Activated naive CD8-positive, alpha-beta T cell treated with anti-CD3 and anti-CD28 coated beads for 36 hours (primary cell): Measurements from ENCODE around the gene NDUFC1. TPM values are rescaled to one million over a fixed set of nuclear protein-coding genes. Genes with fewer than 3 reads are reported as not detected.

Experiments
- DNase-seq: peaks from one replicate; pipeline ENCODE4 v3.0.0; 2021
- H3K27ac Mint-ChIP-seq: one replicate; pipeline ENCODE4 v1.8.0; 2022; ENCODE audit warnings: mild to moderate bottlenecking, moderate library complexity, mixed read lengths
- H3K27me3 Mint-ChIP-seq: one replicate; pipeline ENCODE4 v1.8.0; 2022; ENCODE audit warnings: mild to moderate bottlenecking, mixed read lengths
- H3K36me3 Mint-ChIP-seq: one replicate; pipeline ENCODE4 v1.8.0; 2021; ENCODE audit warnings: mild to moderate bottlenecking, mixed read lengths
- H3K4me1 Mint-ChIP-seq: one replicate; pipeline ENCODE4 v1.8.0; 2021; ENCODE audit warnings: mixed read lengths
- H3K4me3 Mint-ChIP-seq: one replicate; pipeline ENCODE4 v1.8.0; 2022; ENCODE audit warnings: mild to moderate bottlenecking, moderate library complexity, mixed read lengths
- H3K9me3 Mint-ChIP-seq: one replicate; pipeline ENCODE4 v1.8.0; 2022; ENCODE audit warnings: mixed read lengths
- total RNA-seq, 2 experiments: library from RNA; stranded (reverse); gene quantifications; one replicate each; pipeline ENCODE4 v1.2.3, GENCODE V29; 2021

The NDUFC1 gene
- total RNA-seq, 2 experiments from 2014 or later, result 61.3 to 65.3 TPM

GRCh38 chr4:139312552-139313332, 10.5 kb upstream of the NDUFC1 start:
- H3K36me3 Mint-ChIP-seq, result peaks cover 47% of the 10 kb centered on the region
- no peak overlapping the region for H3K4me3 Mint-ChIP-seq
- H3K9me3 Mint-ChIP-seq, result peaks cover 8% of the 10 kb centered on the region
- DNase-seq, result no peak
- no peaks in the 10 kb centered on the region for H3K27me3 Mint-ChIP-seq
- no peak overlapping the region for H3K27ac Mint-ChIP-seq
- H3K4me1 Mint-ChIP-seq, result peaks cover 63% of the 10 kb centered on the region

DNA sequence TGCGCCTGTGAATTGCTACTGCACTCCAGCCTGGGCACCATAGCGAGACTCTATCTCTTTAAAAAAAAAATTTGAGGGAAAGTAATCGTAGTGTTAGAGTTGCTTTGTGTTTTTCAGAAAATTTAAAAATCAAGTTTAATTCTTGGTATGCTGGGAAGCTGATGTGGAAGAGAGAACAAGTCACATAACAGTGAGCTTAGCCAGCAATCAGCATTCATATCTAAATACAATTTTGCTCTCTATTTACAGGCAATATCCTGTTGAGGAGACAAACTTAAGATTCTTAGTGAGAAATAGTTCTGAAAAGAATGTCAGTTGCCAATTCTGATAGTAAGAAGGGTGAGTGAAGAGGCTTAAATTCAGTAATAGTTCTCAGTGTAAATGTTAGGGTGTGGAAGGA, 9.6 kb upstream of the NDUFC1 start:
- no peak overlapping the region for H3K4me3 Mint-ChIP-seq
- DNase-seq, result no peak
- H3K4me1 Mint-ChIP-seq, result peaks cover 64% of the 10 kb centered on the region
- peaks cover 43% of the 10 kb centered on the region for H3K36me3 Mint-ChIP-seq
- H3K27ac Mint-ChIP-seq, result peak overlapping the region; percentile 46
- H3K9me3 Mint-ChIP-seq, result peaks cover 5% of the 10 kb centered on the region
- no peaks in the 10 kb centered on the region for H3K27me3 Mint-ChIP-seq

DNA sequence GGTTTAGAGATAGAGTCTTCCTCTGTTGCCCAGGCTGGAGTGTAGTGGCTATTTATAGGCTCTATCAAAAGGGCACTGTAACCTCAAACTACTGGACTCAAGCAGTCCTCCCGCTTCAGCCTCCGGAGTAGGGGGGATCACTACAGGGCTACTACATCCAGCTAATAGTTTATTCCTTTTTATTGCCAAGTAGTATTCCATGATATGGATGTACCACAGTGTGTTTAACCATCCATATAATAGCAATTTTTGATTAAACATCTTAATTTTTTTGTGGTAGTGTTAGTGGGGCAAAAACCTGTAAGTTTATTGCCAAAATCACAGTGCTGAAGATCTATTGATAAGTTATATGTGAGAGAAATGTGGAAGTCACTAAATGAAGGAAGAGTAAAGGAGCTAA, 2.6 kb upstream of the NDUFC1 start:
- Mint-ChIP-seq H3K9me3 (peaks cover 4% of the 10 kb centered on the region), H3K36me3 (peaks cover 58% of the 10 kb centered on the region), H3K27me3 (no peaks in the 10 kb centered on the region), H3K27ac (peak overlapping the region; percentile 6), H3K4me3 (no peak overlapping the region), H3K4me1 (peaks cover 45% of the 10 kb centered on the region)
- DNase-seq, result no peak

DNA sequence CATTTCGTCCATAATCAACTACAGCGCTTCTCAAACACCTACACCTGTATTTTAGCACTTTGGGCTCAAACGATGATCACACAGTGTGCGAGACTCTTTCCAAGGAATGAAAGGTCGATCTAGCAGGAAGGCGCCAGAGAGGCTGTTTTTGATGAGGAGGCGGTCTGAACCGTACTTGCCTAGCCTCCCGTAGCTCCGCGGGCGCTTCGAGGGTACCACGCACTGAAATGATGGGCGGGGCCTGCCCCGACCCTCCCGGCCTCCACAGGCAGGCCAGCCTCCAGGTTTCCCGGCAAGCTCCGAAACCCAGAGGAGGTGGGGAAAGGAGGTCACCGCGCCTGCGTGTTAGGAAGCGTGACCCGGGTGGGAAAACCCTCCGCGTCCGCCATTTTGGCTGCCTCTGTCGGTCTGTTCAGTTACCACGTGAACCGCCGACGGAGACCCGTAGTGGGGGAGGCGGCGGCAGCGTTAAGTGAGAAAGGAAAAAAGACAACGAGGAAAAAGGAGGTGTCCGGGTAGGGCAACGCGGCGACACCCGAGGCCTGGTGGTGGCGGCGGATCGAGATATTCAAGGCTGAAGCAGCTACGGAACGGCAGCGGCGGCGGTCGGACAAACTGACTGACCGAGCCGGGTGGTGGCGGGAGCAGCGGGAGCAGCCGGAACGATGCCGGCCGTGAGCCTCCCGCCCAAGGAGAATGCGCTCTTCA, 1.0 kb downstream of the NDUFC1 start, which contains the start of gene NAA15:
Gene NAA15, plus strand, starts transcription at position 393 of the 708 bp plus-strand sequence. Its CDS starts 273 bp downstream, at position 666.
- peak within 1 kb of the TSS; percentile 99 for H3K27ac Mint-ChIP-seq
- H3K27me3 Mint-ChIP-seq, result no peaks in the 10 kb centered on the region
- peaks cover 41% of the 10 kb centered on the region for H3K36me3 Mint-ChIP-seq
- H3K4me3 Mint-ChIP-seq, result peak within 1 kb of the TSS; percentile 97
- H3K9me3 Mint-ChIP-seq, result peaks cover 4% of the 10 kb centered on the region
- DNase-seq, result peak; percentile 97
- H3K4me1 Mint-ChIP-seq, result peaks cover 42% of the 10 kb centered on the region

- Mint-ChIP-seq H3K4me3 (peak overlapping the region; percentile 97), H3K4me1 (peaks cover 46% of the 10 kb centered on the region), H3K9me3 (peaks cover 4% of the 10 kb centered on the region), H3K36me3 (peaks cover 35% of the 10 kb centered on the region), H3K27me3 (no peaks in the 10 kb centered on the region), H3K27ac (peak overlapping the region; percentile 99)
- no peak for DNase-seq
Measured at GRCh38 chr4:139300431-139301112, 1.7 kb downstream of the NDUFC1 start.

DNA sequence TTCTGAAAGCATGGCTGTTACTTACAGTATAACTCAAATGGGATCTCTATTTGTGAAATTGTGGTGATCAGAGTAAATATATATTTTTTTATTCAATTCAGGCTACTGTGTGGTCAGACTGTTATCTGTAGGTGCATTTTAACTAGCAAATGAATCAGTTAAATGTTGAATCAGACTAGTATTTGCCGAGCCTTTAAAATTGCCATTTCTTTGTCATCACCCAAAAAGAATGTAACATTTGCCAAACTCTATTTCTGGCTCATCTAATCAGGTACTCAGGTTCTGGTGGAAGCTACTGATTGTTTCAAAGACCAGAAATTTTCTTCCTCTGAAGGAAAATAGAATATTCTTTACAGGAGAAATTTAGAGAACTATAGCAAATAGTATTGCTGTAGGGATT, 2.7 kb downstream of the NDUFC1 start:
- no peaks in the 10 kb centered on the region for H3K27me3 Mint-ChIP-seq
- no peak overlapping the region for H3K27ac Mint-ChIP-seq
- H3K9me3 Mint-ChIP-seq, result no peaks in the 10 kb centered on the region
- peaks cover 39% of the 10 kb centered on the region for H3K4me1 Mint-ChIP-seq
- peaks cover 31% of the 10 kb centered on the region for H3K36me3 Mint-ChIP-seq
- no peak for DNase-seq
- H3K4me3 Mint-ChIP-seq, result peak overlapping the region; percentile 97

- H3K4me1 Mint-ChIP-seq, result peaks cover 29% of the 10 kb centered on the region
- peaks cover 26% of the 10 kb centered on the region for H3K36me3 Mint-ChIP-seq
- H3K4me3 Mint-ChIP-seq, result no peak overlapping the region
- DNase-seq, result no peak
- no peaks in the 10 kb centered on the region for H3K9me3 Mint-ChIP-seq
- H3K27ac Mint-ChIP-seq, result no peak overlapping the region
- H3K27me3 Mint-ChIP-seq, result no peaks in the 10 kb centered on the region
Measured at GRCh38 chr4:139297001-139297410, 5.3 kb downstream of the NDUFC1 start.

GRCh38 chr4:139295942-139296299, 6.4 kb downstream of the NDUFC1 start:
- no peak for DNase-seq
- Mint-ChIP-seq H3K36me3 (peaks cover 20% of the 10 kb centered on the region), H3K27ac (peak overlapping the region; percentile 96), H3K9me3 (no peaks in the 10 kb centered on the region), H3K4me1 (peaks cover 29% of the 10 kb centered on the region), H3K27me3 (no peaks in the 10 kb centered on the region), H3K4me3 (peak overlapping the region; percentile 95)

- H3K27ac Mint-ChIP-seq, result peak overlapping the region; percentile 96
- no peaks in the 10 kb centered on the region for H3K9me3 Mint-ChIP-seq
- H3K36me3 Mint-ChIP-seq, result peaks cover 20% of the 10 kb centered on the region
- H3K27me3 Mint-ChIP-seq, result no peaks in the 10 kb centered on the region
- H3K4me3 Mint-ChIP-seq, result peak overlapping the region; percentile 95
- peaks cover 26% of the 10 kb centered on the region for H3K4me1 Mint-ChIP-seq
- DNase-seq, result peak; percentile 96
Measured at GRCh38 chr4:139295206-139295941, 6.9 kb downstream of the NDUFC1 start.

GRCh38 chr4:139286186-139286698, 16.0 kb downstream of the NDUFC1 start:
- Mint-ChIP-seq H3K27me3 (no peaks in the 10 kb centered on the region), H3K27ac (no peak overlapping the region), H3K4me3 (no peak overlapping the region), H3K4me1 (no peaks in the 10 kb centered on the region), H3K36me3 (peaks cover 14% of the 10 kb centered on the region), H3K9me3 (peaks cover 5% of the 10 kb centered on the region)
- DNase-seq, result no peak

GRCh38 chr4:139282721-139283075, 19.6 kb downstream of the NDUFC1 start:
- H3K9me3 Mint-ChIP-seq, result peaks cover 5% of the 10 kb centered on the region
- peaks cover 12% of the 10 kb centered on the region for H3K36me3 Mint-ChIP-seq
- DNase-seq, result no peak
- no peak overlapping the region for H3K27ac Mint-ChIP-seq
- H3K27me3 Mint-ChIP-seq, result peaks cover 35% of the 10 kb centered on the region
- H3K4me1 Mint-ChIP-seq, result peaks cover 15% of the 10 kb centered on the region
- no peak overlapping the region for H3K4me3 Mint-ChIP-seq

DNA sequence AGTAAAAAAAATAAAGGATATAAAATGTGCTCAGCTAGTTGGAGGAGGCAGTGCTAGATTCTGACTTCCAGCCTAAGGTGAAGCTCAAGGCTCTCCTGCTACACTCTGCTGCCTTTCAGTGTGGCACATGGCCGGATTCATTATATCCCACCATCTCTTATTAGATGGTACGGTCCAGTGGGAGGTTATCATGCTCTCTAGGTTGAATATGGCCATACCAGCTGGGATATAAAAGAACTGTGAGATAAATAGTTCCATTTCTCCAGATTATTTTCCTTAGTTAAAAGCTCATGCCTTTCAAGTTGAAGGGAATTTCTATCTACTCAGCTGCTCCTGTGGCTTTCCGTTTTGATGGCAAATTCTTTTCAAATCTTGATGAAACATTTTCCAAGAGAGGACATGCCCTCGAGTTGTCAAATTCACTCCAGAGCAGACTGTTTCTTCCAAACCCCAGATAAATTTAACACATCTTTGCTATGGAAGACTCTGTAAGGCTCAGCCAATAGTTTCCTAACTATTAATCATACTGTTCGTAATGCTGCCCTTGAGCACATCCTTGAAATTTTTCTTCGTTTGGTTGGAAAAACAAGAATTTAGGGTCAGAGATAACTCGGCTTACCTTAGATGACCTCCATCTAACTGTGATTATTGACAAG, 20.1 kb downstream of the NDUFC1 start:
- H3K36me3 Mint-ChIP-seq, result peaks cover 12% of the 10 kb centered on the region
- no peak overlapping the region for H3K4me3 Mint-ChIP-seq
- peaks cover 40% of the 10 kb centered on the region for H3K27me3 Mint-ChIP-seq
- peaks cover 5% of the 10 kb centered on the region for H3K9me3 Mint-ChIP-seq
- DNase-seq, result no peak
- no peak overlapping the region for H3K27ac Mint-ChIP-seq
- H3K4me1 Mint-ChIP-seq, result peaks cover 15% of the 10 kb centered on the region

DNA sequence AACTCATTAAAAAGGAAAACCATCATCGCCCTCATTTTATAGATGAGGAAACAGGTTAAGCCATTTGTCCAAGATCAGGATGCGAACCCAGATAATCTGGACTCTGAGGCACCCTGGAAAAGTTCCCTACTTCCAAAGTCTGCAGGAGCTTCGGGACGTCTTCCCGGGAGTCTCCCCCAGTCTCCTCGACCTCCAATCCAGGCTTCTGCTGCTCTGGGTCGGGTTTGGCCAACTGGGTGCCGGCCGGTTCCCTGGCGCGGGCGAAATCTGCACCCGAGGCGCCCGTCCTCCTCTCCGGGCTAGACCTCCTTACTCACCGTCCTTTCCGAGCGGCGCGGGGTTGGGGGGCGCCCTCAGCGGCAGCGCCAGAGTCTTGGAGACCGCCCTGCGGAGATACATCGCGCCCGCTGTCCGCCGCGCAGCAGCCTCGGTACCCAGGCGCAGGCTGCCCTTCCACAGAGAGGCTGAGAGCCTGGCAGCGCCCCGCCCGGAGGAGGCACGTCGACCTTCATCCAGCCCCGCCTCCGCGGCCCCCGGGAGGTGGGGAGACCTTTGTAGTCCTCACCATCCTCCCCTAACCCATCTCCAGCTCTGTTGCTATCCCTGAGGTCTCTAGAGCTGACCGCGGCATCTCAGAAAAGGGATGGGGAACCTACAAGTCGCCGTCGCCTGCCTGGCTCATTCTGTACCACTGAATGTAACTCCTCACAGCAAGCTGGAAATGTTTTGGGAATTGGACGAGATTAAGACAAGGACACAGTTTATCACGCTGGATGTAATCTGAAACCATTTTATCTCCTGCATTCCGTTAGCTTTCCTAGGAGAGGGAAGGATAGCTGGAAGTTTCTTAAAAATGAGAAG, 22.3 kb downstream of the NDUFC1 start, which contains the start of gene MGARP:
Gene MGARP, minus strand, starts transcription at position 466 of the 861 bp plus-strand sequence. Its CDS starts 67 bp downstream, at position 399.
- H3K9me3 Mint-ChIP-seq, result peaks cover 5% of the 10 kb centered on the region
- peaks cover 55% of the 10 kb centered on the region for H3K27me3 Mint-ChIP-seq
- H3K4me1 Mint-ChIP-seq, result peaks cover 15% of the 10 kb centered on the region
- H3K36me3 Mint-ChIP-seq, result peaks cover 7% of the 10 kb centered on the region
- no peak within 1 kb of the TSS for H3K27ac Mint-ChIP-seq
- peak within 1 kb of the TSS; percentile 72 for H3K4me3 Mint-ChIP-seq
- peak; percentile 41 for DNase-seq
